Stimulated activated CD4-positive, alpha-beta T cell treated with anti-CD3 and anti-CD28 coated beads, Interleukin-1b, Interleukin-23, amount 100 ng/mL, for 48 hours (primary cell): ENCODE results near the gene LPAR6.
"Not testable (repeated sequence)": the region's sequence is repeated elsewhere in the genome, so short reads cannot be mapped to it uniquely, and the experiment has no call there.

ENCODE experiments used
- DNase-seq: peaks from one replicate; pipeline ENCODE4 v3.0.0-alpha.2; 2020

LPAR6 gene

DNA sequence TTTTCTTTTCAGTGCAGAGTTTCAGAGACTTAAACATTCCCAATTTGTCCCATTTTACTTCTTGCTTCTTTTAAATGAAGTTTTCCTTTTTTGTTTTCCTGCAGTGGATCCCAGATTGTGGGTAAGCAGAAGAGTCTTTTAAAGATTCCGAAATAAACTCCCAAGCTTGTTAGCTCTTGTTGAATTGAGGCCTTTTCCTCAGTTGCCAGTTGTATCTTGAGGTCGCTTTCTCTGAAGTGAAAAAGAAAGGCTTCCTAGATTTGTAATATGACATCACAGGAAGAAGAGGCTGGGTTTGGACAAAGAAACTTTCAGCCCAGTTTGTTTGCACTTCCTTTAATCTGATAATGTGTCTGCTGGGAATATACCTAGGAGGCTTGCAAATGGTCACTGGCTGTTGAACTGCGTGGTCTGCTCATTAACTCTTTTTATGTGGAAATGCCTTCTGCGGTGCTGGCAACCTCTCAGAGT lies at the start of gene LPAR6:
TSS of gene LPAR6 (minus strand) at position 233 of the 471 bp plus-strand sequence. CDS start 690 bp downstream, outside the sequence.
- no peak for DNase-seq

DNA sequence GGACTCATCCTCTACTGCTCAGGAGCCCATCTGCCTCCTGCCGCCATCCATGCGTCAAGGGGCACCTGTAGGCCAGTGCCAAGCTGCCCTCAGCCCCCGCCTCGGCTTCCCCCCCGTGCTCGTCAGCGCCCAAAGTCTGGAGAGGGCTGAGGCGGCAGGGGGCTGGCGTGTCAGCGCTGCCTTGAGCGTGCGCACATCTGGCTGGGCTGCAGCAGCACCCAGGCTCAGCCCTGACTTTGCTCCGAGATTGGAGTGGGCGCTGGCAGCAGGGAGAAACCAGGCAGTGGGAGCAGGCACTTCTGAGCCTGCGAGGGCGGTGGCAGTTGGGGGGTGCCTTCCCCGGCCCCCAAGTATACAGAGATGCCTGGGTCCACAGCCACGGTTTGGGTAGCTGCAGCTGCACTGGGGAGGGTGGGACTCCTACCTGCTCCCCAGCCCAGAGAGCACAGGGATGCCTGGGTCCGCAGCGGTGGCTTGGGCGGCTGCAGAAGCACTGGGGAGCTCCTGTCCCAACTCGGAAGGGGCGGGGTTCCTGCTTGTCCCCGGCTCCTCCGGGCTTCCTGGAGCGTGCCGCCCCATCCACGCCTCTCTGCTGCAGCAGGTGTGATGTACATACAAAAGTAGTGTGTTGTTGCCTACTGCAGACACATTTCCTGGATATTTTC lies 44.8 kb upstream of the LPAR6 start:
- no peak for DNase-seq

- DNase-seq = no peak
These were observed 43.6 kb upstream of the LPAR6 start for GRCh38 chr13:48456546-48456945.

DNA sequence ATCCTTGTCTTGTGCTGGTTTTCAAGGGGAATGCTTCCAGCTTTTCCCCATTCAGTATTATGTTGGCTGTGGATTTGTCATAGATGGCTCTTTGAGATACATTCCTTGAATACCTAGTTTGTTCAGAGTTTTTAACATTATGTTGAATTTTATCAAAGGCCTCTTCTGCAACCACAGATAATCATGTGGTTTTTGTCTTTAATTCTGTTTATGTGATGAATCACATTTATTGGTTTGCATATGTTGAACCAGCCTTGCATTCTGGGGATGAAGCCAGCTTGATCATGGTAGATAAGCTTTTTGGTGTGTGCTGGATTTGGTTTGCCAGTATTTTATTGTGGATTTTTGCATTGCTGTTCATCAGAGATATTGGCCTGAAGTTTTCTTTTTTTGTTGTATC lies 38.3 kb upstream of the LPAR6 start:
- DNase-seq = not testable (repeated sequence)

DNA sequence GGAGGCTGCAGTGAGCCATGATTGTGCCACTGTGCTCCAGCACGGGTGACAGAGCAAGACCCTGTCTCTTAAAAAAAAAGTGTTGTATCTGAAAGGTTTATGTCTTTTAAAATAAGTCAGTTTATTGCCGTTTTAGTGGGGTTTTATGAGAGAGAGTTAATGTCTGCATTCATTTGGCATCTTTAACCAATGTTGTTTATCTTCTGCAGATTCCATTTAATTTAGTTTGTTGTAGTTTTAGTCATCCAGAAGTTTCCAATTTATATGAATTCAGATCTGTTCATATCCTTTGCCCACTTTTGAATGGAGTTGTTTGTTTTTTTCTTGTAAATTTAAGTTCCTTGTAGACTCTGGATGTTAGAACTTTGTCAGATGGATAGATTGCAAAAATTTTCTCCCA lies 36.7 kb upstream of the LPAR6 start:
- no peak for DNase-seq

- DNase-seq = no peak
These were observed 36.2 kb upstream of the LPAR6 start for GRCh38 chr13:48448959-48449614.

GRCh38 chr13:48448285-48448958 lies 35.5 kb upstream of the LPAR6 start:
- DNase-seq = no peak

DNA sequence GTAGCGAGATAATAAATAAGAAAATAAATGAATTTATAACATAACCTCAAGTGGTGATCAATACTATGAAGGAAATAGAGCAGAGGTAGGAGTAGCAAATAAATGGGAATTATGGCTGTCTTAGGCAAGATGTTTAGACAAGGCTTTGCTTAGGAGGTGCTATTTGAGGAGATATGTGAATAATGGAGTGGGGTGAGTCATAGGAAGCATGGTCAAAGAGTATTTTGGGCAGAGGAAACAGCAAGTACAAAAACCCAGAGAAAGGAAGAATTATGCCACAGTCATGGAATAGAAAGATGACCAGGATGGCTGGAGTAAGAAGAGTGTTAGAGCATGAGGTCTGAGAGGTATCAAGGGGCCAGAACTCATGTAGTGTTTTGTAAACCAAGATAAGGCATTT lies 33.6 kb upstream of the LPAR6 start:
- DNase-seq = no peak

GRCh38 chr13:48443442-48444208 lies 30.7 kb upstream of the LPAR6 start:
- no peak for DNase-seq

- no peak for DNase-seq
These were observed 24.5 kb upstream of the LPAR6 start for GRCh38 chr13:48437371-48437770.

- DNase-seq = no peak
These were observed 23.9 kb upstream of the LPAR6 start for GRCh38 chr13:48436661-48437288.

- DNase-seq = no peak
These were observed 21.3 kb upstream of the LPAR6 start for GRCh38 chr13:48434200-48434599.

DNA sequence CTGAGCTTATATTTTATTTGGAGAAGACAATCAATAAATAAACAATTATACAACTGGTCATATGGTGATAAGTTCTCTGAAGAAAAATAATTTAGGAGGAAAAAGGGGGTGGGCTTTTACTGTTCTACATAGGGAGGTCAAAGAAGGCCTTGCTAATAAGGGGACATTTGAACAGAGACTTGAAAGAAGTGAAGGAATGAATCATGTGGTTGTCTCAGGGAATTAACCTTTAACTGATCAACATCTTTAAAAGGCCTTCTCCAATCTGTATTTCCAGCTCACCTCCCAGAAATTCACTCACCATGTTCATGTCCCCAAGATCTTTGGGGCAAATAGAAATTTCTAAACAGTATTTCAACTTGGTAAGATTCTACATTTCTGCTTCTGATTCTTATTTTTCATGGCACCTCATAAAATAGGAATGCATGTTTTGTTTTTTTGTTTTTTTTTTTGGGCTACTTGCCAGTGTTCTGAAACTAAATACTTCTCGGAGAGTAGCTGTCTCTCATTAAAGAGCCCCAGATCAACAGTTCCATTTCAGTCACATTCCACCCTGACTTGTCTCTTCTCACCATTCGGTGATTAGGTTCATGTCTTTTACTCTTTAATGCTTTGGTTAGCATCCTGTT lies 19.2 kb upstream of the LPAR6 start:
- DNase-seq = no peak

GRCh38 chr13:48431431-48431830 lies 18.5 kb upstream of the LPAR6 start:
- no peak for DNase-seq

DNA sequence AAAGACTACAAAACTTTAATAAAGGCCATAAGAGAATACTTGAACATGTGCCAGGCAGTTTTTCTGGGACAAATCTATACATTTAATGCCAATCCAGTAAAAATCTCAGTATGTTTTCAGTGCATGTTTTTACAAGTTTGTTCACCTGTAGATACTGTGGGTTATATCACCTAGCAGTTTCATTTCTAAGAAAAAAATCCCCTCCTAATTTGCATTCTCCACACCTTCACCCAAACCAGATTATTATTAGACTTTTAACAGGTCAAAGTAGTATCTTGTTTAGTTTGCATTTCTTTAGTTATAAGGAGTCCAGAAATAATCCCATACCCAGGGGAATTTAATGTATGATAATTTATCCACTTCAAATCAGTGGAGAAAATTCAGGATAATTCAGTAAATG lies 17.0 kb upstream of the LPAR6 start:
- DNase-seq = no peak

DNA sequence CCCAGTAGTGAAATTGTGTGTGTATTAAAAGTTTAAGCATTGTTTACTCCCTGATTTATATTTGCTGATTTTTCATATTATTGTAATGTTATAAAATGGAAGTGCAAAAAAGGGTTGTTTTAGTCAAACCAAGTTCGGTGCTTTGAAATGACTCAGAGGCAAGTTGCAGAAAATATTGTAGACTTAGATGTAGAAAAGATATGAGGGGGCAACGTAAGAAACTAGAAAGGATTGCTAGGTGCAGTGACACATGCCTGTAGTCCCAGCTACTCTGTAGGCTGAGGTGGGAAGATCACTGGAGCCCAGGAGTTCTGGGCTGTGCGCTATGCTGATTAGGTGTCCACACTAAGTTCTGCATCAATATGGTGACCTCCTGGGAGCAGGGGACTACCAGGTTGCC lies 16.1 kb upstream of the LPAR6 start:
- DNase-seq = no peak

DNA sequence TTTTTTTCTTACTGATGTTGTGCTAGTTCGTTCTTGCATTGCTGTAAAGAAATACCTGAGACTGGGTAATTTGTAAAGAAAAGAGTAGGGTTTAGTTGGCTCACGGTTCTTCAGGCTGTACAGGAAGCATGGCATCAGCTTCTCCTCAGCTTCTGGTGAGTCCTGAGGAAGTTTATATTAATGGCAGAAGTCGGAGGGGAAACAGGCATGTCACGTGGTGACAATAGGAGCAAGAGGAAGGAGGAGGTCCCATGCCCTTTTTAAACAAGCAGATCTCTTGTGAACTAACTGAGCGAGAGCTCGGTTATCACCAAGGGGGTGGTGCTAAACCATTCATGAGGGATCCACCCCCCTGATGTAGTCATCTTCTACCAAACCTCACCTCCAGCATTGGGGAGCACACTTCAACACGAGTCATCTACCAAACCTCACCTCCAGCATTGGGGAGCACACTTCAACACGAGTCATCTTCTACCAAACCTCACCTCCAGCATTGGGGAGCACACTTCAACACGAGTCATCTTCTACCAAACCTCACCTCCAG lies 13.9 kb upstream of the LPAR6 start:
- not testable (repeated sequence) for DNase-seq

GRCh38 chr13:48426052-48426451 lies 13.1 kb upstream of the LPAR6 start:
- DNase-seq = no peak

DNA sequence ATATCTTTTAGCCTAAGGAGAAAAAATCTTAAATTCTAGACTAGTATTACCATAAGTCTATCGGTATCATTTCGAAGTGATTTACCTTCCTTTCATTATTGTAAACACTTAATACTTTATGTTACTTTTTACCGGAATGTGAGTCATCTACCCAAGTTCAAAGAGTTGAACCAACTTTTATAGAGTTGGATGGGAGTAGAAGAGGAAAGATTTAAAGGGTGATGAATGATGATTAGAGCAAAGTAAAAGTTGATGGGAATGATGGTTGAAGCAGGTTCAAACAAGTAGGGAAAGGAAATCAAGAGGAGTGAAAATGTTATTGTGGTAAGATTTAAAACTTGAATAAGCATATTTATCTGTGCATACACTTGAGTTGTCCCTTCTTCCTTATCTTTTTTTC lies 11.3 kb upstream of the LPAR6 start:
- DNase-seq = no peak

DNA sequence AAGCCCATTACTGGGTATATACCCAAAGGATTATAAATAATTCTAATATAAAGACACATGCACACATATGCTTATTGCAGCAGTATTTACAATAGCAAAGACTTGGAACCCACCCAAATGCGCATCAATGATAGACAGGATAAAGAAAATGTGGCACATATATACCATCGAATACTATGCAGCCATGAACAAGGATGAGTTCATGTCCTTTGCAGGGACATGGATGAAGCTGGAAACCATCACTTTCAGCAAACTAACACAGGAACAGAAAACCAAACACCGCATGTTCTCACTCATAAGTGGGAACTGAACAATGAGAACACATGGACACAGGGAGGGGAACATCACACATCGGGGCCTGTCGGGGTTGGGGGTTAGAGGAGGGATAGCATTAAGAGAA lies 9.1 kb upstream of the LPAR6 start:
- DNase-seq = not testable (repeated sequence)

DNA sequence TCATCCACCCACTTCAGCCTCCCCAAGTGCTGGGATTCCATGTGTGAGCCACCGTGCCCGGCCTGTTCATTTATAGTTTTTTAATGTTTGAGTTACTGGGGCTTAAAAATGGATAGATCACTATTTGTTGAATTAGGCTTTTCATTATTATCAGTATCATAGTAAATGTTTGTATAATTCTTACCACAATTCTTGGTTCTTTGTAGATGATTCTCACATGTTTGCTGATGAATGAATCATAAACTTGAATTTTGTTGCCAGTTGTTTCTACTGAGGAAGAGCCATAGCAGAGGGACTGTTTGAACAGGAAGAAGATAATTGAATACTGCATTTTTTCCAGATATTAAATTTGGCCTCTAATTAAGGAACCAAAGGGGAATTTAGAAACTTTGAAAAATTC lies 2.6 kb upstream of the LPAR6 start:
- no peak for DNase-seq

- DNase-seq = no peak
These were observed 1.6 kb upstream of the LPAR6 start for GRCh38 chr13:48414501-48414900.
